Measurements from ENCODE around the gene ADAM10.
A peak's percentile ranks its signal among the peaks of the same experiment; 100 is the strongest.

ADAM10 gene

GRCh38 chr15:58731756-58732535 is 17.6 kb downstream of the ADAM10 start:
- TF ChIP-seq CTCF (IDR thresholded peaks at IDR 0.05; ENCODE audit: borderline replicate concordance, control extremely low read depth, extremely low read depth, insufficient read depth, missing control alignments): no peak
- no peak for DNase-seq (ENCODE audit: low spot score)
- in situ Hi-C loops (cut with MboI; ENCODE audit: low sequenced_read_pairs, unreplicated experiment): no loop called here

- in situ Hi-C loops (cut with MboI; ENCODE audit: low sequenced_read_pairs, unreplicated experiment): no loop called here
- TF ChIP-seq CTCF (IDR thresholded peaks at IDR 0.05; ENCODE audit: borderline replicate concordance, control extremely low read depth, extremely low read depth, insufficient read depth, missing control alignments): no peak
- no peak for DNase-seq (ENCODE audit: low spot score)
These were observed 22.6 kb downstream of the ADAM10 start for GRCh38 chr15:58726867-58727266.

GRCh38 chr15:58724466-58724865 is 25.0 kb downstream of the ADAM10 start:
- peak; percentile 65 for DNase-seq (ENCODE audit: low spot score)
- in situ Hi-C loops (cut with MboI; ENCODE audit: low sequenced_read_pairs, unreplicated experiment): no loop called here

GRCh38 chr15:58717357-58717756 is 32.1 kb downstream of the ADAM10 start:
- TF ChIP-seq CTCF (IDR thresholded peaks at IDR 0.05; ENCODE audit: borderline replicate concordance, control extremely low read depth, extremely low read depth, insufficient read depth, missing control alignments): no peak
- no peak for DNase-seq (ENCODE audit: low spot score)
- in situ Hi-C loops (cut with MboI; ENCODE audit: low sequenced_read_pairs, unreplicated experiment): no loop called here

More at GRCh38 chr15:58724466-58724865, 25.0 kb downstream of the ADAM10 start:
- no peak for TF ChIP-seq CTCF (IDR thresholded peaks at IDR 0.05; ENCODE audit: borderline replicate concordance, control extremely low read depth, extremely low read depth, insufficient read depth, missing control alignments)

GRCh38 chr15:58716027-58716426 is 33.5 kb downstream of the ADAM10 start:
- in situ Hi-C loops (cut with MboI; ENCODE audit: low sequenced_read_pairs, unreplicated experiment): no loop called here
- TF ChIP-seq CTCF (IDR thresholded peaks at IDR 0.05; ENCODE audit: borderline replicate concordance, control extremely low read depth, extremely low read depth, insufficient read depth, missing control alignments): no peak
- DNase-seq (ENCODE audit: low spot score): no peak

- no peak for TF ChIP-seq CTCF (IDR thresholded peaks at IDR 0.05; ENCODE audit: borderline replicate concordance, control extremely low read depth, extremely low read depth, insufficient read depth, missing control alignments)
- in situ Hi-C loops (cut with MboI; ENCODE audit: low sequenced_read_pairs, unreplicated experiment): no loop called here
- no peak for DNase-seq (ENCODE audit: low spot score)
These were observed 34.1 kb downstream of the ADAM10 start for GRCh38 chr15:58715266-58715917.

Measured in GM13976 (cell line).